ENCODE results near the gene PKN1.

DNA sequence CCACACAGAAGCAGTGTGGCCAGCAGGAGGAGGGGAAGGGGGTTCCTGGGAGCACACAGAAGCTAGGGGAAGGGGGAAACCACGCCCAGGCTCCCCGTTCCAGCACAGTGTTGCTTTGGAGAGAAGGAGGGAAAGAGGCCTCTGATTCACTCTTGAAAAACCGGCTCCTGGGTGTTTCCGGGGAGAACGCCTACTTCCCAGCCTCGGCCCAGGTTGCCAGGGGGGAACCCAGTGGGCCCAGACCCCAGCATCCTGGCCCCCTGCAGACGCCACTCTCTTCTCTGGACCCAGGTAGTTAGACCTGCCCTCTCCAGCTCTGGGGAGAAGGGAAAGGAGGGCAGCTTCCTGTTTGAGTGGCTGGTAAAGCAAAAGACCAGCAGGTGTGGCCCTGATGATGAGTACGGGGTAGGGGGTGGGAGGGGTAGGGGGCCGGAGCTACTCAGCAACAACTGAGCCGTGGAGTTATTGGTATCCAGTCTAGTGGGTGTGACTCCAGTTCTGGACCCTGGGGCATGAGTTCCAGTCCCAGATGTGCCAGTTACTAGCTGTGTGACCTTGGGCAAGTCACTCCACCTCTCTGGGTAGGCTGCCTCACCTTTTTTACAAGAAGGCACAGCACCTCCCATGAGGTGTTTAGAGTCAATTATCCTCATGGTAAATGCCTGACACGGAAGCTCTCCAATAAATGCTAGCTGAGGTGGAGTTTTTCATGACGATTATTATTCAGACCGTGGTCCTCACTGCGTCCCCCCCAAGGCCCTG is 62.0 kb downstream of the PKN1 start:
- TF ChIP-seq EZH2phosphoT487 (IDR thresholded peaks at IDR 0.05; ENCODE audit: insufficient read depth, low read depth) (no peak), EZH2 (IDR thresholded peaks at IDR 0.05; ENCODE audit: insufficient read depth, poor library complexity, severe bottlenecking) (no peak)

All from GM23248 (cell line).